C4-2B (cell line): Measurements from ENCODE around the gene GRID1.

Source experiments
- ZFX ChIP-seq: fragments of 450-650 bp; IDR thresholded peaks from 2 replicates; pipeline ENCODE4 v1.6.1; 2017
- TF ChIP-seq, protein P1 (sequence below): fragments of 450-650 bp; conservative IDR thresholded peaks from 2 replicates; pipeline ENCODE4 v1.5.1; 2017; ENCODE audit warnings: mild to moderate bottlenecking

DNA sequence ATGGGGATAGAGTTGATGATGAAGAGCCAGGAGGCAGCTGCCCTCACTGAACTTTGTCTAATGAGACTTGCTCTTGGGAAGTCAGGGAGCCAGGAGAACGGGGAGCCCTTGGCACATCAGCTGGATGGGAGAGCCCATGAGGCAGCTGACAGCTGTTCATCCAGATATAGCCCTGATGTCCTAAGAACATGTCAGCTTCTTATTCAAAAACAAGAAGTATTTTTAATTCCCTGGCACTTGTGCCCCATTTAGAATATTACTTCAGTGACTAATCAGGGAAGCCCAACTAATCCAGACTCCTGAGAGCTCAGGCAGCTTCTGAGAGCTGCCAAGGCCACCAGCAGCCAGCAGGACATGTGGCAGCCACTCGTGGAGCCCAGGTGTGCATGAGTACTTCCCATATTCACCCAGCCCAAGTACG, 363.4 kb downstream of the GRID1 start:
- TF ChIP-seq, protein P1, sequence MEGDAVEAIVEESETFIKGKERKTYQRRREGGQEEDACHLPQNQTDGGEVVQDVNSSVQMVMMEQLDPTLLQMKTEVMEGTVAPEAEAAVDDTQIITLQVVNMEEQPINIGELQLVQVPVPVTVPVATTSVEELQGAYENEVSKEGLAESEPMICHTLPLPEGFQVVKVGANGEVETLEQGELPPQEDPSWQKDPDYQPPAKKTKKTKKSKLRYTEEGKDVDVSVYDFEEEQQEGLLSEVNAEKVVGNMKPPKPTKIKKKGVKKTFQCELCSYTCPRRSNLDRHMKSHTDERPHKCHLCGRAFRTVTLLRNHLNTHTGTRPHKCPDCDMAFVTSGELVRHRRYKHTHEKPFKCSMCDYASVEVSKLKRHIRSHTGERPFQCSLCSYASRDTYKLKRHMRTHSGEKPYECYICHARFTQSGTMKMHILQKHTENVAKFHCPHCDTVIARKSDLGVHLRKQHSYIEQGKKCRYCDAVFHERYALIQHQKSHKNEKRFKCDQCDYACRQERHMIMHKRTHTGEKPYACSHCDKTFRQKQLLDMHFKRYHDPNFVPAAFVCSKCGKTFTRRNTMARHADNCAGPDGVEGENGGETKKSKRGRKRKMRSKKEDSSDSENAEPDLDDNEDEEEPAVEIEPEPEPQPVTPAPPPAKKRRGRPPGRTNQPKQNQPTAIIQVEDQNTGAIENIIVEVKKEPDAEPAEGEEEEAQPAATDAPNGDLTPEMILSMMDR, result no peak
- TF ChIP-seq ZFX, result no peak
